ENCODE measurements around the gene SERINC5. TPM values are rescaled to one million over a fixed set of nuclear protein-coding genes. Genes with fewer than 3 reads are reported as not detected.

The SERINC5 gene
- total and polyA plus RNA-seq, 9 donors, result 13.1 to 23.5 (median 16.7) TPM

- no peak overlapping the region for H3K4me3 ChIP-seq (ENCODE audit: low read length)
- H3K27me3 ChIP-seq (ENCODE audit: control insufficient read depth, insufficient read depth, low read length), result no peaks in the 10 kb centered on the region
- H3K27ac ChIP-seq (ENCODE audit: low read length), result no peak overlapping the region
- no peak for DNase-seq
- WGBS (ENCODE audit: insufficient coverage), result no CpG with 5 or more reads among the region's 2 CpGs
- peaks cover 2% of the 10 kb centered on the region for H3K36me3 ChIP-seq (ENCODE audit: control insufficient read depth, insufficient read depth, low read length)
- H3K9me3 ChIP-seq (replicated peaks; ENCODE audit: control insufficient read depth, low read depth, low read length), result no peaks in the 10 kb centered on the region
- peaks cover 8% of the 10 kb centered on the region for H3K4me1 ChIP-seq (ENCODE audit: control insufficient read depth, insufficient read depth, low read length)
Measured at GRCh38 chr5:80067016-80067415, 188.8 kb downstream of the SERINC5 start.

- Histone ChIP-seq H3K4me3 (ENCODE audit: low read length) (no peak overlapping the region), H3K9me3 (replicated peaks; ENCODE audit: control insufficient read depth, low read depth, low read length) (no peaks in the 10 kb centered on the region), H3K36me3 (ENCODE audit: control insufficient read depth, insufficient read depth, low read length) (peaks cover 2% of the 10 kb centered on the region), H3K27ac (ENCODE audit: low read length) (no peak overlapping the region), H3K27me3 (ENCODE audit: control insufficient read depth, insufficient read depth, low read length) (no peaks in the 10 kb centered on the region), H3K4me1 (ENCODE audit: control insufficient read depth, insufficient read depth, low read length) (no peaks in the 10 kb centered on the region)
- no peak for DNase-seq
Measured at GRCh38 chr5:80064124-80064523, 191.7 kb downstream of the SERINC5 start.

Other genes starting within 250 kb of the SERINC5 start
- gene THBS4, start 220.7 kb downstream of the SERINC5 start, total RNA-seq, result 315 TPM
- gene THBS4, start 220.7 kb downstream of the SERINC5 start, polyA plus RNA-seq (ENCODE audit: insufficient read depth in 1 of 8, insufficient read length in 8 of 8, low replicate concordance in 1 of 8), result 100 to 1,000 TPM; 132 to 839 (median 297) TPM
- gene SPZ1, start 64.0 kb upstream of the SERINC5 start, total RNA-seq, result not detected
- not detected for gene SPZ1, start 64.0 kb upstream of the SERINC5 start, polyA plus RNA-seq (ENCODE audit: insufficient read depth in 1 of 8, insufficient read length in 8 of 8, low replicate concordance in 1 of 8)
- 50.8 TPM for gene ZFYVE16, start 152.0 kb upstream of the SERINC5 start, total RNA-seq
- 10 to 100 TPM; 31.2 to 67.8 (median 48.8) TPM for gene ZFYVE16, start 152.0 kb upstream of the SERINC5 start, polyA plus RNA-seq (ENCODE audit: insufficient read depth in 1 of 8, insufficient read length in 8 of 8, low replicate concordance in 1 of 8)
- gene FAM151B, start 232.1 kb upstream of the SERINC5 start, total RNA-seq, result 5.7 TPM
- 1 to 10 TPM; 1.9 to 5.5 (median 3.9) TPM for gene FAM151B, start 232.1 kb upstream of the SERINC5 start, polyA plus RNA-seq (ENCODE audit: insufficient read depth in 1 of 8, insufficient read length in 8 of 8, low replicate concordance in 1 of 8)

All from muscle of leg (tissue), 11 donors.